GM19397 (cell line): ENCODE results near the gene COL6A3.
"Not testable (repeated sequence)": the region's sequence is repeated elsewhere in the genome, so short reads cannot be mapped to it uniquely, and the experiment has no call there.

ENCODE experiments used
- ATAC-seq: cut with Tn5 transposase; IDR thresholded peaks from one replicate; pipeline ENCODE4 v1.9.1; 2021; ENCODE audit warnings: mild to moderate bottlenecking, moderate library complexity; ENCODE audit not compliant: unreplicated experiment

COL6A3 gene

GRCh38 chr2:237388036-237388435, 25.9 kb downstream of the COL6A3 start:
- no peak for ATAC-seq

DNA sequence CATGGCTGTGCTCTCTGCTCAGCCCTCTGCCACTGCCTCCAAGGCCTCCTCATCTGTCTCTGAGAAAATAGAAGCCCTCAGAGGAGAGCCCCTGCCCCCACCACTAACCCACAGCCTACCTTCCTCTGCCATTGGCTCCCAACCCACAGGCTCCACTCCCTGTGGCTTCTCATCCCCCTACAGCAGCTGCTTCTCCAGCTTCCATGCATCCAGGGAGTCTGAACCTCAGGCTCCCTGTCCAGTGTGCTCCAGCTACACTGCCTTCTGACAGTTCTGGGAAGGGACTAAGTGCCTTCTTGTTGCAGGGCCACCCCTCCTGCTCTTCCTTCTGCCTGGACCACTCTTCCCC, 29.3 kb downstream of the COL6A3 start:
- no peak for ATAC-seq

DNA sequence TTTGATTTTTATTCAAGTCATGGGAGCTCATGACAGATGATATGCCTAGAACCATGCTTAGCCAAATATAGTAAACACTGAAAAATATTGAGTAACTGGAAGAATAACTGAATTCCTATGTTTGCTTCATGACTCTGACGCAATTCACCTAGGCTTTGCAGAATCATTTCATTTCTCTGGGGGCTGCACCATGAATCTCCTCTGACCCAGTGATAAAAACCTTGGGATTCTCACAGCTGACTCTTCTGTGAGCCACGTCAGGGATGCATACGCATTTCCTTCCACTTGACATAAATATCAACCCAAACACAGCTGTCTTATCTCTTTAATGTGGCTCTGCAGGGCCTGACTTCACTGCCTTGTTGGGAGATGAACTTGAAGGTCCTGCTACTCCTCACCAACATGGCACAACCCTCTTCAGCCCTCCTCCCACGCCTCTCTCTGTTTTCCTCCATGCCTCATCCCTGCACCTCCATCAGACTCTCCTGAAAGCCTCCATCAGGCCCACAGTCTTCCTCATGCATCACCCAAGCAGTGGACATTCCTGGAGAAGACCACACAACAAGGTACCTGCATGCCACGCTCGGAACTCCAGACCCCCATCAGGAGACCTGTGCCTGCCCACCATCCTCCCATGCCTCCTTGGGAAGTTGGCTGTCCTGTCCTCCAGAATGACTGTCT, 29.8 kb downstream of the COL6A3 start:
- ATAC-seq: no peak

GRCh38 chr2:237380768-237381167, 33.2 kb downstream of the COL6A3 start:
- no peak for ATAC-seq

GRCh38 chr2:237379636-237380035, 34.3 kb downstream of the COL6A3 start:
- no peak for ATAC-seq

DNA sequence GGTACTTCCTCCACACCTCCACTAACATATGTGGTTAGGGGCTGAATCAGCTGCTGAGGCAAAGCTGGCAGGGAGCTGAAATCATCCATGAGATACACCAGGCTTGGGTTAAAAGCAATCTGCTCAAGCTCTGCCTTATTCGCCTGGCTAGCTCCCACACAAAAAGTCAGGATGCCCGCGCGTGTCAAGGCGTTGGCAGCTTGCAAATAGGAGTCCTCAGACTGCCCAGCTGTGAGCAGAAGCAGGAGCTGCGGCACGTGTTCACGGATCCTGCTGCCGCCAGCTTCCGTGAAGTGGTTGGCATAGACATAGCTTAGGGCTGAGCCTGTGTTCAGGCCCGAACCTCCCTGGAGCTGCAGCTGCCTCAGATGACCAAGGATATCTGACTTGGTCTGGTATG, 35.3 kb downstream of the COL6A3 start:
- ATAC-seq: no peak

DNA sequence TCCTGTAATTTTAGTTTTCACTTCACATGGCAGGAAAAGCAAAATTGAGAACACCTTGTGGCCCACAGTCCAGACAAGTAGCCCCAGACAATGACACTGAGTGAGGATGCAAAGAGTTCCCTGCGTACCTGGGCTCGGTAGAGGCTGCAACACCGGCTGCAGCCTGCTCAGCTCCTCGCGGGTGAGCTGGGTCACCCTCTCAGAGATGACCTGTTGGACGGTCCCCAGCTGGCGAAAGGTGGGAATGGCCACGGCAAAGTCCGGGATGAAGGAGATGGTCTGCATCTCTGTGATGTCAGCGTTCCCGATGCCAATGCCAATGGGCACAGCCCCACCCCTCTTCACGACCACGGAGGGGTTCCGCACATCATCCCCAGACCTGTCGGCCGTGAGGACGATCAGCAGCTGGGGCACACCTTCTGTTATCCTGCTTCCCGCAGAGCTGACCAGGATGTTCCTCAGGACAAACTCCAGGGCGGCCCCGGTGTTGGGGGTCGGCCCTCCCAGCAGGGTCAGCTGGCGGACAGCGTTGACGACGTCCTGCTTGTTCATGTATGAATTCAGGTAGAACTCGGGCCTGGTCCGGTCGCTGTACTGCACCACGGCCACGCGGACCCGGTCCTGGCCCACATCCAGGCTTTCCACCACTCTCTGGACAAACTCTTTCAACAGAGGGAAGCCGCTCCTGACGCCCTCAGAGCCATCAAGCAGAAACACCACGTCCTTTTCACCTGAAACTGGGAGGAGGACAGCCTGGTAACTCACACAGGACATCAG, 39.5 kb downstream of the COL6A3 start:
- no peak for ATAC-seq

DNA sequence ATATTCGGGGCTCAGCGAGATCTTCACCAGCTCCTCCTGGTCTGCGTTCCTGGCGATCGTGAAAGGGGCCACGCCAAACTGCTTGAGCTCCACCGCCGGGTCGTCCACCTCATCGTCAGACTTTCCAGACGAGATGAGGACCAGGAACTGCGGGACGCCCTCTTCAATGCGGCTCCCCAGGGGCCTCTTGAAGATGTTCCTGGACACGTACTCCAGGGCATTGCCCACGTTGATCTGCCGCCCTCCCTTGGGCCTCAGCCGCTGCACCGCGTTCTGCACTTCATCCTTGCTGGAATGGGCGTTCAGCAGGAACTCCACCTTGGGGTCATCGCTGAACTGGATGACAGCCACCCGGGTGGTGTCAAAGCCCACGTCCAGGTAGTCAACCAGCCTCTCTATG, 42.1 kb downstream of the COL6A3 start:
- ATAC-seq: no peak

DNA sequence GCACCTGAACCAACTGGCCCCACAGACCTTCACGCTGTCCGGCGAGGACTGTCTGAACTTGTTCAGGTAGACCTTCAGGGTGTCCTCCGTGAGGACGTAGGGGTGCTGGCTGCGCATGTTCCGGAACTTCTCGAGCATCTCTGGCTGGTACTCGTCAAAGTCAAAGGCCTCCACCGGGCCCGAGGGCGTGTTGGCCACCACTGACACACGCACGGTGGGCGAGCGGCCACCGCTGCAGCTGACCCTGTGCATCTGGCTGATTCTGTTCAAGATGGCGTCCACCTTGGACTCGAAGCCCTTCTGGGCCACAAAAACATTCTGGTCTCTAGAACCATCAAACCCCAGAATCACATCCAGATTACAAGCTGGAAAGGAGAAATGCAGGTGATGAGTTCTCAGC, 48.3 kb downstream of the COL6A3 start:
- no peak for ATAC-seq

- ATAC-seq: no peak
These were observed 49.3 kb downstream of the COL6A3 start for GRCh38 chr2:237364655-237365054.

GRCh38 chr2:237361194-237362004, 52.6 kb downstream of the COL6A3 start:
- ATAC-seq: no peak

DNA sequence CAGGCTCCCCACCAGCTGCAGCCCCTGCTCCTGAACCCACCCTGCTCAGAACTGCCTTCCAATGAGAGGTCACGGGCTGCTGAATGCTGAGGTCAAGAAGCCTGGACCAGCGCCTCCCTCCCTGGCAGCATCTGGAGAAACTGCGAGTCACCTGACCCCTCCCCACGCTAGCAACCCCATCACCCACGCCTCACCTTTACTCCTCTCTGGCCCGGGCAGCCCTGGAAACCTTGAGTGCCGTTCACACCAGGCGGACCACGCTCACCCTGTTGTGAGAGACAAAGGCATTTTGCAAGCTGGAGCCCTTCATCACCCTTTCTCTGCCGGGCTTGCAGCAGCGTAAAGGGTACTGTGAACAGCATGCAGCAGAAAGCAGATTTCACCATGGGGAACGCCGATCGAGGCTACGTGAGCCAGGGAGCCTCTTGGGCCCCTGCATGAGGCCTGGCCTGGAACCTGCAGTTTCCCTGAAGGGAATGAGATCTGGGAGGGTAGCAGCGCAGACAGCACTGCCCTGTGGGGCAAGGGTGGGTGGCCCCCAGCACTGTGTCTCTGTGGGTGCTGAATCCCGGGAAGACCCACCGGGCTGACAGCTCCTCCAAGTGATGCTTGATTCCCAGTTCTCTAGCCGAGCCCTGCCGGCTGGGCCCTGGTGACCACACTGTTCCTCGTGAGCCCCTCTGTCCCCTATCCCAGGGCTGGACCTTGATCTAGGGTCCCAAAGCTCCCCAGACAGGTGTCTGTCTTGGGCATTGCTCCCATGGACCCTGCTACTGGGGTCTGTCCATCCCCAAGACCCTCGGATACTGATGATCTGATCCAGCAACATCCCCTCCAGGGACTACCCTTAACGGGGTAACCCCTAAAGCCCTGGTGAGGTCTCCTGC, 53.8 kb downstream of the COL6A3 start:
- no peak for ATAC-seq

GRCh38 chr2:237359518-237359840, 54.5 kb downstream of the COL6A3 start:
- ATAC-seq: no peak

DNA sequence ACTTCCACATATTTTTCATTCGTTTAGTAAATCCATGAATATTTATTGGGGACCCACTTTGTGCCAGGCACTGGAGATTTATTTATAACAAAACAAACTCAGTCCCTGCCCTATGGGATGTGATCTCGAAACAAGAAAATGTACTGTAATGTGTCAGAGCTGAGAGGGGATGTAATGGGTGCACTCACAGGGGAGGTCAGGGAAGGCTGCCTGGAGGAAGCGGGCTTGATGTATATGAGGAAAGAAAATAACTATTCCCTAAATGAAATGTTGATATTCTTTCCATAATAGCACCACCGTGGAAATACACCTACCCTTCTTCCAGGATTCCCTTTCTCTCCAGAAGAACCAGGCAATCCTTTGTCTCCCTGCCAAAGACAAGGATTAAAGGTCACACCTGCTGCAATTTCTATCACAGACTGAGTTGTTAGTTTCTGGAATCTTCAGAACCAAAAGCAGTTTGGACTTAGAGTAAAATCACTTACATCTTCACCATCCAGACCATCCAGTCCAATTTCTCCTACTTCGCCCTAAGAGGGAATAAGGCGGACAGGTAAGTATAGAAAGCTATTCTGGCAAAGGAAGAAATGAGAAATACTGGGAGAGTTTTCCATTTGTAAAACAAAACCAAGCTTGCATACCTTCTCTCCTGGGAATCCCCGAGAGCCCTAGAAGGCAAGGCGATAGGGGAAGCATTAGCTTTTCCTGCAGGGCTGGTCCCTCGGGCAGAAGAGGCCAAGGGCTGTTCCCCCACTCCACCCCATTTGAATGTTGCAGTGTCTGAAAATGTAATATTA, 55.0 kb downstream of the COL6A3 start:
- ATAC-seq: no peak

GRCh38 chr2:237355701-237356100, 58.3 kb downstream of the COL6A3 start:
- no peak for ATAC-seq

DNA sequence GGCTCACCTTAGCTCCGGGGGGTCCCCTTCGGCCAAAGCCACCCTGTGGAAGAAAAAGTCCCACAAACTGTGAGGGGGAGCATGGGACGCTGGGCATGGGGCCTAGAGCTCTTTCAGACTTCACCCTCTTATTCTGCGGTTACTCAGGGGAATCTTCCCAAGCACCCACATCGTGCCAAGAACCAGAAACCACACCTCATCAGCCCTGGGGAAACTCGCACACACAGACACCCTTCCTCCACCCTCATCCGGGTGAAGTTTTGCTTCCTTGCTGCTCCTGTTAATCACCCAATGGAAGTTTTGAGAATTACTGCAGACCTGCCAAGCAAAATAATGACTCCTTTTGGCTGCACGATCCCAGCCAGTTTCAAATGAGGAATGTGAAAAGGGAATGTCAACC, 59.1 kb downstream of the COL6A3 start:
- ATAC-seq: no peak

GRCh38 chr2:237354172-237354571, 59.8 kb downstream of the COL6A3 start:
- not testable (repeated sequence) for ATAC-seq

DNA sequence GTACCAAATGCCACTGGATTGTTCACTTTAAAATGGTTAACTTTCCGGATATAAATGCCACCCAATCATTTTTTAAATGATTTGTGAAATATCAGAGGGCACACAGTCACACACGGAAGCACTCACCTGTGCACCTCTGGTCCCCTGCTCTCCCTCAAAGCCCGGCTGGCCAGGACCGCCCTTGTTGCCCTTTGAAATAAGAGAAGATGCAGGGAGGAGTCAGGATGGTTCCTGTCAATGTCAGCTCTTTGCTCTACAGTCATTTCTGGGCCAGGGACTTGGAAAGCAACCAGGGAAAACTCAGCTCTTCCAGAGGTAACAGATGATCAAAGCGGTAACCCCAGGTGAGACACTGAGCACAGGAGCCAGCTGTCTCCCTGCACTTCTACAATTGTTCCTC, 60.7 kb downstream of the COL6A3 start:
- ATAC-seq: no peak

- no peak for ATAC-seq
These were observed 61.6 kb downstream of the COL6A3 start for GRCh38 chr2:237352279-237352845.

- ATAC-seq: no peak
These were observed 62.2 kb downstream of the COL6A3 start for GRCh38 chr2:237351796-237352195.
